Stimulated activated CD8-positive, alpha-beta memory T cell treated with anti-CD3 and anti-CD28 coated beads, Interleukin-7, amount 100 ng/mL, for 48 hours (primary cell): Measurements from ENCODE around the gene AGRN.
"Not testable (repeated sequence)": the region's sequence is repeated elsewhere in the genome, so short reads cannot be mapped to it uniquely, and the experiment has no call there.

Source experiments
- DNase-seq, 2 donors: peaks; one replicate each; pipeline ENCODE4 v3.0.0-alpha.2; 2020; ENCODE audit warnings: low read depth in 1 of 2; ENCODE audit errors: extremely low read depth in 1 of 2

Gene AGRN

GRCh38 chr1:1075148-1075935 is 55.4 kb downstream of the AGRN start:
- no peak for DNase-seq

DNA sequence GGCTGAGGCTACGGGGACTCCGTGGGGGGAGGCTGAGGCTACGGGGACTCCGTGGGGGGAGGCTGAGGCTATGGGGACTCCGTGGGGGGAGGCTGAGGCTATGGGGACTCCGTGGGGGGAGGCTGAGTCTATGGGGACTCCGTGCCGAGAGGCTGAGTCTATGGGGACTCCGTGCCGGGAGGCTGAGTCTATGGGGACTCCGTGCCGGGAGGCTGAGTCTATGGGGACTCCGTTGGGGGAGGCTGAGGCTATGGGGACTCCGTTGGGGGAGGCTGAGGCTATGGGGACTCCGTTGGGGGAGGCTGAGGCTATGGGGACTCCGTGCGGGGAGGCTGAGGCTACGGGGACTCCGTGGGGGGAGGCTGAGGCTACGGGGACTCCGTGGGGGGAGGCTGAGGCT is 57.5 kb downstream of the AGRN start:
- not testable (repeated sequence) for DNase-seq

DNA sequence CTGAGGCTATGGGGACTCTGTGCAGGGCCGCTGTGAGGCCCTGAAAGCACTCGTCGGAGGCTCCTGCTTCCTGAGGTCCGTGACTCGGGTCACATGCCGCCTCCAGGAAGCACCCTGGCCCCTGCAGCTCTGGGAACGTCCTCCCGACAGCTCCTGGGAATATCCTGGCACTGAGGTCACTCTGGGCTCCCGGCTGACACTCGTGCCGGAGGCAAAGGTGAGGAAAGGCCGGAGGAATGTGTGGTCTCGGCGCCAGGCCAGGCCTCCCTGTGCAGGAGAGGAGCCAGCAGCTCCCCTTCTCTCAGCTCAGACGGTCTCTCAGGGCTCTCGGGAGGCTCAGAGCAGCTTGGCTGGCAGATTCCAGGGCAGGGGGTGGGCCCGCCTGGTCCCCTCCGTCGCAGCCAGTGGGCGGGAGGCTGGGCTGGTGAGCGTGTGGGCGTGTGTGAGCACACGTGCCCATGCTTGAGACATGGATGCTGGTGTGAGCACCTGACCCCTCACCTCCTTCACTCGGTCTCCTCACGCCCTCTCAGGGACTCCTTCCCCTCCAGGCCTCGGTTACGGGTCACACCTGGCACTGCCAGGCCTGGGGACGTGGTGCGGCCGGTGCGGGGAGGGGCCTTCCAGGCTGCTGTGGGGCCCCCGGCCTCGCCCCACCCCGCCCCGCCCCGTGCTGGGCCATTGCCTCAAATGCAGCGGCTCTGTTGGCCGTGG is 59.6 kb downstream of the AGRN start:
- no peak for DNase-seq

DNA sequence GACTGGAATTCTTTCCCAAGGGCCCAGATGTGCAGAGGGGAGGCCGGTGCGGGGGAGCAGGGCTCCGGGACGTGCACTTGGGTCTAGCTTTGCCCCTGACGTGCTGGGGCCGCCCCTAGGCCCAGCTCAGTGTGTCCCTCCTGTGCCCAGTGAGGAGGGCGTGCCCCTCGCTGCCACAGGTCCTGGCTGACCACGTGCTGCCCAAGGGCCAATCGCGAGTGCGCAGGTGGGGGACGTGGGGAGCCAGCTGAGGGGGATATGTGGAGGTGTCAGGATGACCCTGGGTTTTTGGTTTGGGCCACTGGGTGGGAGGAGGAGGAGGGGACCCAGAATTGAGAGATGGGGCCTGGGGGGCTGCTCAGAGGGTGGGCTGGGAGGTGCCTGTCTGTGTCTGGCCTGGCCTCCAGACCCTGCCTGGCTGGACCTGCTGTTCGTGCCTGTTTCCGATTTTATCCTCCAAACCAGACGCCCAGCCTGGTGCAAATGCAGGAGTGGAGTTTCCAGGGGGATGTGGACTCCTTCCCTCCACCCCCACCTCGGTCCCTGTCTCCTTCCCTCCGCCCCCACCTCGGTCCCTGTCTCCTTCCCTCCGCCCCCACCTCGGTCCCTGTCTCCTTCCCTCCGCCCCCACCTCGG is 60.3 kb downstream of the AGRN start:
- DNase-seq = no peak

GRCh38 chr1:1080951-1081310 is 61.0 kb downstream of the AGRN start:
- no peak for DNase-seq

DNA sequence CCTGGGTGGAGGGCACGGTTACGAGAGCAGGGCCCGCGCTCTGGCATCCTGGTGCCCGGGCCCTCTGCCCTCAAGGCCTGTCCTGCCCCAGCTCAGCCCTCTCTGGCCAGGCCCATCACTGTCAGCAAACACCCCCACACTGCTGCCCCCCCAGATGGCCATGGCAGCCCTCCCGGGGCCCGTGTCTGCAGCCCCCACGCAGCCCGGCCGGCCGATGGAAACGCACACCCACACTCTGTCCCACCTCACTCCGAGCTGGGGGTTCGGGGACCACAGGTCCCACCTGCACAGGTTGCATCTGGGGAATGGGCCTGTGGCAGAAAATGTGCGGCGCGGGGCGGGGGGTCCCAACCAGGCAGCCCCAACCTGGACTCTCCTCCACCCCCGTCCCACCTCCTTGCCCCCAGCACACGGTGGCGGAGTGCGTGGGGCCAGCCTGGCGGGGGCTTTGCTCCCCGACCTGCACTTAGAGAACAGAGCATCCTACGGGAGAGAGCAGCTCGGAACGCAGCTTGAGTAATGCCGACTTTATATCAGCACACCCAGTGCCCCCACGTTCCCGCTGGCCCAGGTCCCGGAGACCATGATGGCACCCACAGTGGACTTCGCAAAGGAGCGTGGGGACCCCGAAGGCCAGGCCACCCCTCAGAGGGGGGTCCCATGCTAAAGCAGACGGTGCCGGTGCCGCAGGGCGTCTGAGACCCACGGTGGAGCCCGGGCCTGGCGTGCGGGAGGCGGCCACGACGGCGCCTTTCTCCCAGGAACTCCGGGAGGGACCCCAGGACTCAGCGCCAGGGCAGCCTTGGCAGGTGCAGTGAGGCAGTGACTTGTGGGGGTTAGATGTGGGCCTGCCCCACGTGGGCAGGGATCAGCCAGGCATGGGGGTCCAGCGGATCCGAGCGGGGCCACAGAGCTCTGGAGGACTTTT is 61.7 kb downstream of the AGRN start:
- no peak for DNase-seq

DNA sequence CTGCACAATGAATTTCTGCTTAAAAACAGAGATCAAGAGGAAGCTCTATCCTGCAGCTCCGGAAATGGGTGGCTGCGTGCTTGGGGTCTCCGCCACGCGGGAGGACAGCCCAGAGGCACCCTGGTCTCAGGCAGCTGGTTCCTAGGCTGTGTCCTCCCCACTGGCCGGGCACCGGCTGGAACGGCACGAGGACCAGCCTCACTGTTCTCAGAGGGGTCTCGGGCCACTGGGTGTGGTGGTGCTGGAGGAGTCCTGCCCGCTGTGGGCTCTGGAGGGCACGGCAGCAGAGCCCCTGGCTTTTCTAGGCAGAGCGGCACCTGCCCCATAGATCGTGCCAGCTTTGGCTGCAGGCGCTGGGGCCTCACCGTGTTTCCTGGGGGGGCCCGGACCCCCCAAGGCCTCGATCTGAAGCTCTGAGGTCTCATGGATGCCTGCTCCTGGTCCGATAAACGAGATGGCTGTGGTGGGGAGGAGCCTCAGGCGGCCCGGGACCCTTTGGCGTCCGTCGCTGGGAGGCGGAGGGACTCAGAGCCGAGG is 62.4 kb downstream of the AGRN start:
- no peak for DNase-seq

GRCh38 chr1:1082776-1083415 is 63.0 kb downstream of the AGRN start:
- no peak for DNase-seq

DNA sequence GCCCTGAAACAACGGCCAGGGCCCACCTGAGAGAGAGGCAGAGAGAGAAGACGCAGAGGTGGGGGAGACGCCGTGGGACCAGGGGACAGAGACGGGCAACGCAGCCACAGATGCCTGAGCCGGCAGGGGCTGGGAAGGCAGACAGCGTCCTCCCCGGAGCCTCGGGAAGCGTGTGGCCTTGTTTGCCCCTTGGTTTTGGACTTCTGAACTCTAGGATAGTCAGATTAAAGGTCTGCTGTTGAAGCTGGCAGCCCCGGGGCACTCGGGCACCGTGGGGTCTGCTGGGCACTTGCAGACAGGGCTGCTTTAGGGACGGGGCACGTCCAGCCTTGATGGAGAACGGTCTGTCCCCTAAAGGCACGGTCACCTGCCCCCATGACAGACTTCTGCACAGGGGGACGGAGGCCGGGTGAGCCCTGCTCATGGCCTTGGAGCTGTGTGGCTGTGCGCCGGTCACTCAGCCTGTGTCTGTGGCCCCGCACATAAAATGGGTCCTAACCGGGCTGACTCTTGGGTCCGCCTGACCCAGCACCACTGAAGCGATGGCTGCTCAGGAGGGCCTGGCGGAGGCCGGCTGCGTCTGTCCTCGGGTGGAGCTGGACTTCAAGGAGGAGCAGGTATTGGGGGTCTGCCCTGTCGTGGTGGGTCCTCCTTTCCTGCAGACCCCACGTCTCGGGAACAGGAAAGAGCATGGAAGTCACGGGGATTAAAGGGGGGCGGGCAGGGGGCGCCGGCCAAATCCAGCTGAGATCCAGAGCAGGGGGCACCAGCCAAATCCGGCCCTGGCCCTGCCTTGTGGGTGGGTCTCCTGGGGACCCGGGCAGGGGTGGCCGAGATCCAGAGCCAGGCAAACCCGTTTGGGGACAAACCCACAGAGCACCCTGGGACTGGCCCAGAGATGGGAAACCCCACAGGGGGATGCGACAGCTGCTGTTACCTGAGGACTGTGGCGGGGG is 63.8 kb downstream of the AGRN start:
- DNase-seq = no peak

DNA sequence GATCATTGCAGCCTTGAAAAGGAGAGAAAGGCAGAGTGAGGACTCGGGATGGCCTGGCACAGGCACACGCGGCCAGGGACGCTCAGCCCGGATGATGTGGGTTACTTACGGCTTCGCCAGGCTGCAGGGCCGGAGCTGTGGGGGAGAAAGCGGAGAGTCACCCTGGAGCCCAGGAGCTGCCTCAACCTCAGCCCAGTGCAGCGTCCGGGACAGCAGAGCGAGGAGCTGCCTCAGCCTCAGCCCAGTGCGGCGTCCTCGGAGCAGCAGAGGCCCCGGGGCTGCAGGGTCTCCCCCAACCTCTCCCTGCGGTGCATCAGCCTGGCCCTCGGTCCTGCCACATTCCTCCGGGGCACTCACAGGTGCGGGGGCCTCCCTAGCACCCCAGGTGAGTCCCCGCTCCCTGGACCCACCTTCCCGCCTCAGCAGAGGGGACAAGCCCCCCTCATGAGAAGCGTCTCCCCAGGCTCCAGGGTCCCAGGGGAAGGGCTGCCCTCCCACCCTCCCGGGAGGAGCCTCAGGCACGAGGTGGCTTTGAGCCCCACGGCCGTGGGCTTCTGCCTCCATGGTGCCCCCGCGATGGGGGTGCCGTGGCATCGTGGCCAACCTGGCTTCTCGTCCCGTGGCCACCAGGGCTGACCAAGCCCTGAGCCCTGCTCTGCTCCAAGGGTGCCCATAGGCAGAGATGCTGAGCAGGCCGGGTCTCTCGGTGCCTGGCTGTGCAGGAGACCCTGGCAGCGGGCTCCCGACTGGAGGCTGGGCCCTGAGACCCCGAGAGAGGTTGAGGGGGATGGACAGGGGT is 64.7 kb downstream of the AGRN start:
- DNase-seq = no peak

GRCh38 chr1:1085171-1085841 is 65.4 kb downstream of the AGRN start:
- DNase-seq = no peak

GRCh38 chr1:1085911-1086841 is 66.3 kb downstream of the AGRN start:
- DNase-seq = no peak

DNA sequence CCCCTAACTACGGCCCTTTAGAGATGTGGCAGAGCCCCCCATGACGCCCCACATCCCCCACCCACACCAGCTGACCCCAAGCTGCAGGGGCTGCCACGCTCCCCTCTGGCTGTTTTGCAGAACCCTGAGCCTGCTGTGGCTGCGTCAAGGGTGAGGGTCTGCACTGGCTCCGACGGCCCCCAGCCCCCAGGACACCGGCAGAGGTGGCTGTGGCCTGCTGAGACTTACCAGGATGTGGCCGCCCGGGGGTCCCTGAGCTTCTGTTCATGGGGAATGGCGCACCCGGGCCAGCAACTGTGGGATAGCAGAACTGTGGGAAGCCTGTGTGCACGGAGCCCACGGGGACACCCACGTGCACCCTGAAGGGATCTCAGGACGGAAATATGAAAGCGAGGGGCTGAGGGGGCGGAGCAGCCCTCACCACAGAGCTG is 67.0 kb downstream of the AGRN start:
- no peak for DNase-seq

GRCh38 chr1:1087351-1088028 is 67.6 kb downstream of the AGRN start:
- no peak for DNase-seq

DNA sequence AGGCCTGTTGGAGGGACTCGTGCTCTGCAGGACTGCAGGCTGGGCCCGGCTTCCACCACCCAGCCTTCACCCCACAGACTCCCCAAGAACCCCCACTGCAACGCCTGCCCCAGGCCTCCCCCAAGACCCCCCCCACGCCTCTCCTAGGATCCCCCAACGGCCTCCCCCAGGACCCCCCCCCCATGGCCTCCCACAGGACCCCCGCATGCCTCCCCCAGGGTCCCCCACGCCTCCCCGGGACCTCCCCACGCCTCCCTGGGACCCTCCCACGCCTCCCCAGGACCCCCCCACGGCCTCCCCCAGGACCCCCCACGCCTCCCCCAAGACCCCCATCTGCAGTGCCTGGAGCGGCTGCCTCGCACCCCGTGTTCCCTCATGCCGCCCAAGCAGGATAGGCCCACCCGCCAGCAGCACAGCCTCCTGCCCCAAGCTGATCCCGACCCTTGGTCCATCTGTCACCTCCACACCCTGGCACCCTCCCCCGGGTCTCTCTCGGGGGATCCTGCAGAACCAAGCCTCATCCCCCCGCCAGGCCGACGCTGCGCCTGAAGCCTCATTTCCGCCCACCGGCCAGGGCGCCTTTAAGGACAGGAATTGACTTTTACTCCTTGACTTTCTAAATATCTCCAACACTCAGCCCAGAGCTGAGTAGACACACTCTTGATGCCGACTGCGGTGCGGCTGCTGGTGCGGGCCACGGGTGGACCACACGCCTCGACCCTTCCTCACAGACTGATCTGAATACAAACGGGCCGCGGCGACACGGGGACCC is 68.3 kb downstream of the AGRN start:
- no peak for DNase-seq
